Left renal cortex interstitium (tissue), 4 donors: Measurements from ENCODE around the gene PGF. TPM values are rescaled to one million over a fixed set of nuclear protein-coding genes. Genes with fewer than 3 reads are reported as not detected.

Experiments used
- DNase-seq, 4 donors: peaks; one replicate each; pipeline ENCODE4 v3.0.0-alpha.2; 2013; ENCODE audit warnings: low read depth in 4 of 4, low spot score in 2 of 4, missing footprints in 1 of 4
- polyA plus RNA-seq, 4 donors: library from polyadenylated mRNA; unstranded; fragments of 120-200 nt; gene quantifications; one replicate each; pipeline ENCODE4 v1.2.1, GENCODE V29; 2013; ENCODE audit not compliant: insufficient read length in 4 of 4

The PGF gene
- polyA plus RNA-seq, 4 donors: 7.0 to 10.7 (median 9.9) TPM

DNA sequence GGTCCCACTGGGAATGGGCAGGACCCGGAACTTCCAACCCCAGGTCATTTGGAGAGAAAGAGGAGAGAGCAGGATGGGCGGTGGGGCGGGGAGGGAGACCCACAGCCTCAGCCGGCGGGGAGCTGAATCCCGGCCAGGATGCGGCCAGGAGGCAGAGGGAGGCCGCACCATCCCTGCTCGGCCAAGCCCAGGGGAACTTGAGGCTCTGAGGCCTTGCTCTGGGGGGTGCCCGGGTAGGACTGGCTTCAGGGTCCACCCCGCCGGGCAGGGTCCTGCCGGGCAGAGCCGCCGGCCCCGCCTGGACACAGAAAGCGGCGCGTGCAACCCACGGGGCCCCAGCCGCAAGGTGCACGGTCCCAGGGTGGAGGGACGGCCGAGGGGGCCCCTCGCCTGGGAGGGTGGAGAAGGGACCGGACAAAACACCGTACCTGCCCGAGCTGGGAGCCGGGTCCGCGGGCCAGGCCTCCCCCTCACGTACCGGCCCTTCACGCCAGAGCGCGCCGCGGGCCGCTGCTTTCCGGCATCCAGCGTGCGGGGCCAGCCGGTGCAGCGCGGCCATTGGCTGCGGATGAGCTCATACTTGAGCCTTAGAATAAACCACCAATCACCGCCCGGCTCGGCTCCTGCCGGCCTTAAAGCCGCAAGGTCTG is 32.5 kb downstream of the PGF start, which contains the start of gene RPS6KL1:
RPS6KL1 (minus strand) TSS at position 509 of the 650 bp plus-strand sequence. CDS start 1,719 bp downstream, outside the sequence.
- DNase-seq: peak in 2 of 4 donors; percentile 44 to 70

DNA sequence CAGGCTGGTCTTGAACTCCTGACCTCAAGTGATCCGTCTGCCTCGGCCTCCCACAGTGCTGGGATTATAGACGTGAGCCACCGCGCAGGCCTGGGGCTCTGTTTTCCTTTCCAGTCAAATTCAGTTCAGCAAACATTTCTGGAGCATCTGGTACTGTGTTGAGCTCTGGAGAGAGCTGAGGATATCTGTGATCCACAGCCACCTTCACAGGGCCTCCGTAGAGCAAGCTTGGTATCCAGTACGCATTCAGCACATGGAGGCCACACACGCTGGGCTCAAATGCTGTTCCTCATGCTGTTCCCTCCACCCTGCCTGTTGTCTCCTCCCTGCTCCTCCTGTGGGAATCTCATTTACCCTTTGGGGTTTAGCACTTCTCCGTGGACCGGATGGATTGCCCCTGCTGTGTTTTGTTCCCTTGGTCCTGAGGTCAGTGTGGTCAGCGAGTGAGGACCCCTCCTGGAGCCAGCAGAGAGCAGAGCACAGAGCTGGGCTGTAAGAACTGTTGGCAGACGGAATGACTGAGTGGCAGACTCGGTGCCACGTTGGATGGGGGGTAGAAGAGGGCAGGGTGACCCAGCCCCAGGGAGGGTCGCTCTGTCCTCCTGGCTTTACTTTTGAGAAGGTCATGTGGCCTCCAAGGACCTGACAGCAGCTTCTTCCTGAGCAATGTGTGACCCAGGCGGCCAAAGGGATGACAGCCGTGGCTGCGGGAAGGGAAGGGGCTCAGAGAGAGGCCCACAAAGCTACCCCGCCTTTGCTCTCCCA is 33.2 kb downstream of the PGF start:
- DNase-seq: no peak

DNA sequence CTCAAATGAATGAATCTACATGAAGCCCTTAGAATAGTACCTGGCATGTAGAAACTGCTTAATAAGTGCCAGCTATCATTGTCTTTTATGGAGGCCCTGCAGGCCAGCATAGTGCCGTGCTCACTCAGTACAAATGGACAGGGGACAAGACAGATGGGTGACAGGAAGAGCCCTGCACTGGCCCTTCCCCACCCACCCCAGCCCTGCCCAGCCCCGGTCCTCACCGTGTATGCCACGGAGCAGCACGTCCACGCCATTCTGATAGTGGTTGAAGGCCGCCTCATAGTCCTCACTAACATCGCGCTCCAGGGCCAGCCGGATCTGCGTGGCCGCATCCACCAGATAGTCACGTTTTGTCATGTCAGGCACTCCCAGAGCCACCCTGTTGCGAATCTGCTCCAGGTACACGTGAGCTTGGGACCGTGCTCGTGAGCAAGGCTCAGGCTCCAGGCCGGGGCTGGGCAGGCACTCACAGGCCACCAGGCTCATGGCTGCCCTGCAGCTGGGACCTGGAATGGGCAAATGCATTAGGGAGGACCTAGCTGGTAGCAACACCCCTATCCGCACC is 34.3 kb downstream of the PGF start:
- no peak for DNase-seq

DNA sequence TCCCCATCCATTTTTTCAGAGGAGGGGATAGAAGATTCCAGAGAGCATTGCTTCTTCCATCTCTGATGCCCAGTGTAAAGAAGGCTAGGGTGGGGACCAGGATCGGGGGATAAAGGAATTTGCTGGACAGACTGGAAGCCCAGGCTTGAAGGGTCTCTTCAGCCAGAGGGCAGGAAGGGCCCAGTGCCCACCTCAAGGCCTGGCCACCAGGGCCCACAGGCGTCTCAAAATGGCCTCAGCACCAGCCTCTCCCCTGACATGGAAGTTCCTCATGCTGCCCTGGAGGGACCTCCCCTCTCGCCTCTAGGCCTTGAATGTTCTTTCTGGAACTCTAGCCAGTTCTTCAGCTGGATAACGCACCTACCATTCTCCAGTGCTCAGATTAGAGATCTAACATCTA is 35.1 kb downstream of the PGF start:
- DNase-seq: no peak

DNA sequence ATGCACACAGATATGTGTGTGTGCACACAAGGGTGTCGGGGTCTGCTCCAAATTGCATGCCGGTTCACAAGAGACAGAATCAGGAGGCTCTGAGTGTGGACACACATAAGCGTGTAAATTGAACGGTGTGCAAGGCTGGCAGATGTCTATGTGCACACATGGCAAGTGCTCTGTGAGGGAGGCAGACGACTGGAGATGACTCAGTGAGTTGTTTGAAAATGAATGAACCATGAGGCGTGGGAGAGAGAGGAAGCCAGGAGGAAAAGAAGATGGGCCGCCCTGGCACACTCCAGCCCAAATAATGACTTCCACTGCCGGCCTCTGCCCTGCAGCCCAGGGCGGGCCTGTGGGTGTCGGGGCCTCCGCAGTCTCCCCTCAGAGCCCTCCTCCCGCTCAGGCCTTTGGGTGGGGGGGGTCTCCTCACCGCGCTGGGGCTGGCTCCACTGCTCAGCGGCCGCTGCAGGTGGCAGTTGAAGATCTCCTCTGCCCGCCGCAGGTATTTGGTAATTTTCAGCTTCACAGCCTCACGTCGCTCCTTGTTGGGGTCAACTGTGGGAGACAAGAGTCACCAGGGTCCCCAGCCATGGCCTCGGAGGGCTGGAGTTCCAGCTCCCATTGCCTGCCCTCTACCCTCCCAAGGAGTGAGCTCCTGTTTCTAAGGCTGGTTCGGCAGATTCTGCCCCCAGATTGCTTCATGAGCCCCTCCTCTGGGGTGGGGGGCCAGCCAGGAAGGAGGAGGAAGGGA is 35.8 kb downstream of the PGF start:
- DNase-seq: no peak

DNA sequence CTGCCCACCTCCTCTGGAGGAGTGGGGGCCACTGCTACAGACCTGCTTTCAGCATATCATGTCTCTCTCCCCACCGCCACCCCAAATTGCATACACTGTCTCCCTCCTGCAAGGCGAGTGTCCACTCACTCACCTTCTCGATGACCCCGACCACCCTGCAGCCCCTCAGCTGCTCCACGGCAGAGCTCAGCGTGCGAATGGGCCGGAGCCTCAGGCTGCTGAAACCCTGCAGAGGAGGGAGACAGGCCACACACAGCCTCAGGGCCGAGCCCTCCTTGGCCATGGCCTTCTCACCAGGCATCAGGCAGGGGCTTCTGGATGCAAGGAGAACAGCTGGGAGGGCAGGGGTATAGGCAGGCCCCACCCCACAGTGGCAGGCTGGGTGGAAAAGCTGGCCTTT is 37.0 kb downstream of the PGF start:
- DNase-seq: no peak

DNA sequence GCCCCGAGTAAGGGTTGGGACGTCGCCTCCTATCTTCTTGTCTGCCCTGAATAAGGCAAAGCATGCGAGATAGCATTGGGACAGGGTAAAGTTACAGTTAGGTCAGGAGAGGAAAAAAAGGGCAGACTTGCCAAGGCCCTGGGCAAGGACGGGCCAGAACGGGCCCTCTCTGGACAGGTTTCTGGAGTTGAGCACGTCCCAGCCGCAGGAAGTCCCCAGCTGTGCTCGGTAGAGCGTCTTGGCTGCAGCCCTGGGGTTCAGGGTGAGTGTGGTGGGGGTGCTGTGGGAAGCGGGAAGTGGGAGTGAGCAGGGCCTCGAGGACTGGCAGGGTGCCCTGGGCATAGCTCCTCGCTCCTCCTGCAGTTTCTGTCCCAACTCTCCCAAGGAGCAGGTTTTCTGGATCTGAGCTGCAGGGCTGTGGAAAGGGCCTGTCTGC is 37.7 kb downstream of the PGF start:
- DNase-seq: no peak

DNA sequence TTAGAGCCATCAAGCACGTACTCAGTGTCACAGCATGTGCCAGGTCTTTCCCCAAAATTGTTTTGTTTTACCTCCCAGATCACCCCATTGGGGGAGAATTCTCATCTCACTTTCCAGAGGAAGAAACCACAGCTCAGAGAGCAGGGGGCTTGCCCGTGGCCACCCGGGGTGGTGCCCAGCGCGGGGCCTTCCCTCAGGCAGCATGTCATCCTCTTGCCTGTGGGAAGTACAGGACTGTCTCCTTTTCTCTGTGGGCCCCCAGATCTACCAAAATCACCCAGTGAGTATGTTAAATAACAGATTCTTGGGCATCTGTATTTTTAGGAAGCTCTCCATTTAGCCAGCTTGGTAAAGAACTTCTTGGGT is 38.2 kb downstream of the PGF start:
- DNase-seq: no peak

DNA sequence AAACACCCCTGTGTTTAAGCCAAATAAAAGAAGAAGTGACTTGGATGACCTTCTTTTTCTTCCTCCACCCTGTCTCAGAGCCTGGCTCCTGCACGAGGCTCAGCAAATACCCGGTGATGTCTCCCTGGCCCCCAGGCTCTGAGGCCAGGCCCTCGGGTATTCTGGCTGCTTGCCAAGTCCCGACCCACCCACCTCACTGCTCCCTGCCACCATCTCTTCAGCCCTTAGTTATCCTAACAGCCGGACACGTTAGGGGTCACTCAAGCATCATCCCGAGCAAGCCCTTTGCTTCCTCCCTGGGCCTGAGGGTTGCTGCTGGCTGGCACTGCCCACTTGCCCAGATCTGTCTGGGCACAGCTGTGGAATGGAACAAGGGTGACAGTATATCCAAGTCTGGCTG is 39.6 kb downstream of the PGF start:
- no peak for DNase-seq

DNA sequence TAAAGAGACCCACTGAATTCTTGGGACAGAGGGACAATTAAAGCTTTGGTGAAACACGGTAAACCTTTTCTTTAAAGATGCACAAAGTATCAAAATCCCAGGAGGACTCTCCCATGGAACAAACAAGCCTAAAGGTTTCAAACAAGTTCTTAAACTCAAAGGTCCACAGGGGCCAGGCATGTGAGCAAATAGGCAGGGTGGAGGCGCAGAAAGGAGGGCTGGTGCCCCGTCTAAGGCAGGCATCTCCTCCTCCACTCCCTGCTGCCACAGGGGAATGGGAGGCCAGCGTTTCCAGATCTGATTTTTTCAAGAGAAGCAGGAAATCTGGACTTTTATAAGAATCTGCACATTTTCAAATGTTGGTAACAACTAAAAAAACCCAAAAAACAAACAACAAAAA is 40.0 kb downstream of the PGF start:
- no peak for DNase-seq

DNA sequence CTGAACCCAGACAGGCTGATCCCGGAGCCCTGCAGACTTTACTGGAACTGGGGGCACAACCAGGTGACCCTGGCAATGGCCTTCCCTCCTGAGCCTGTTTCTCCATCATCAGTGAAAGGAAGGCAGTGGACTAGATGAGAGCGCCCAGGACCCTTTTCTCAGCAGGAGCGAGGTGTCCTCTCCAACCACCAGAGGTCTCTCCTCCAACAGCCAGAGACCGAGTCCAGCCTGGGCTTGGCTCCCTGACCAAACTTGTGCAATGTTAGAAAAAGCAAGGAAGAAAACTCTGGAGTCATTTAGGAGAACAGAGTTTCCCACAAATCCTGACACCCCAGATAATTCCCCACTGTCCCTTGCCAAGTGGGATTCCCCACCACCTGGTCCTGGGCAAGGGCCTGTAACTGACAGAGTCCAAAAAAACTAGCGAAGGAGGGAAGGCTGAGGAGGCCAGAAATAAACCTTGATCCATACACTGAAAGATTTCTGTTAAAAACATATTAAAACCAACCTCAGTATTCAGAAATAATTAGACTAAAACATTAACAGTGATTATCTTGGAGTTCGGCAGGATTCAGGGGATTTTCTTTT is 41.3 kb downstream of the PGF start:
- DNase-seq: peak in 1 of 4 donors; percentile 56

DNA sequence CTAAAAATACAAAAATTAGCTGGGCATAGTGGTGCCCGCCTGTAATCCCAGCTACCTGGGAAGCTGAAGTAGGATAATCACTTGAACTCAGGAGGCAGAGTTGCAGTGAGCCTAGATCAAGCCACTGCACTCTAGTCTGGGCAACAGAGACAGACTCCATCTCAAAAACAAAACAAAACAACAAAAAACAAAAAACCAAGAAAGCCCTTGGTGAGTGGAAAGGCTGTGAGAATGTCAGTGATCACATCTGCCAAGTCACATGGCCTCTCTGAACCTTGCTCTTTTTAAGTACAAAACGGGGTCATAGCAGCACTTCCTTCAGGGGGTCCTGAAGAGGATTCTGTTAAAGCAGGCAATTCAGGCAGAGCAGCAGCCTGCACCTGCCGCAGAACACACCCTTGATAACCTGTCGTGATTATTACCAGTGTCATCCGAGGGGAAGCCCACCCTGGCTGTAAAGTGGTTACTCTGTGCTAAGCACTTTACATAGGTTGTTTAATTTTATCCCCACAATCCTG is 41.9 kb downstream of the PGF start:
- DNase-seq: no peak

DNA sequence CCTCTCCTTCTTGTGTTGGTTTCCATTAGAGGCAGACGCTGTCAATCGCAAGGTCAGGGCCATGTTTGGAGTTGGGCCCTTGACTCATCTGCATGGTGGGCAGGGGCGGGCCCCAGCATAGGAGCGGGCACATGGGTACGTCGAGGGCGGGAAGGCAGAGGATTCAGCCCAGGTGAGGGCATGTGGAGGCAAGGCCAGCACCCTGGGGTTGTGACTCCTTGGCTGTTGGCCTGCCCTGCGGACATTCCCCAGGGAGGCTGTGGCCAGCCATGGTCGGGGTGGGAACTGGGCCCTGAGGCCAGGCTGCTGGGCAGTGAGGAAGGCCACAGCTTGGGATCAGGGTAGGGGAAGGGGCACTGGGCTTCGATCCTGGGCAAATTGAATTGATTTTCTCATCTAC is 42.6 kb downstream of the PGF start:
- no peak for DNase-seq

DNA sequence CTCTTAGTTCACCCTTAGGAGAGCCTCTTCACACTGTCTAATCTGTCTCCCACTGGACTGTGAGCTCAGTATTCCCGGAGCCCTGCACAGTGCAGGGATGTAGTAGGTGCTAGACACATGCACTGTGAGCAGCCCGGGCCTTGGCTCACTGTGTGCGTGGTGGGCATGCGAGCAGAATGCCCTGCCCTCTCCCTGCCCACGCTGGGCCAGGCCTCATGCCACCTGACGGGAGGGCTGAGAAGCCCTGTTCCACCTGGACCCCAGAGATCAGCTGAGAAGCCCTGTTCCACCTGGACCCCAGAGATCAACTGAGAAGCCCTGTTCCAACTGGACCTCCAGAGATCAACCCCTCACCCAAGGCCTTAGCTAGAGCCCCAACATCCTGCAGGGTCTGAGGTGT is 43.3 kb downstream of the PGF start:
- no peak for DNase-seq

DNA sequence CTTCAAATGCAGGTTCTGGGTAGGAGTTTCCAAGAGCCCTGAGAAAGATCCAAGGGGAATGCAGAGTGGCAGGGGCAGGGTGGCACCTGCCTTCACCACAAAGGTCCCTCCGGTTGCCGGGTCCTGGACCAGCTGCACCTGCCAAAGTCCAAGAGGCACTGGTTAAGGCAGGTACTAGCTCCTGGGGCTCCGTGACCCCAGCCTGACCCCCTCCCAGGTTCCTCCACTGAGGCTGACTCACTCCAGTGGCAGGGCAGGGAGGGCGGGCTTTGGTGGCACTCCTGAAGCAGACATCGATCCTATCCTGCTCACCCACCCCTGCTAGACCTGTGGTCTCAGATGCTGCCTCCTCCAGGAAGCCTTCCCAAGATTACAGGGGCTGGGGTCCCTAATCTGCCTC is 43.7 kb downstream of the PGF start:
- DNase-seq: no peak

DNA sequence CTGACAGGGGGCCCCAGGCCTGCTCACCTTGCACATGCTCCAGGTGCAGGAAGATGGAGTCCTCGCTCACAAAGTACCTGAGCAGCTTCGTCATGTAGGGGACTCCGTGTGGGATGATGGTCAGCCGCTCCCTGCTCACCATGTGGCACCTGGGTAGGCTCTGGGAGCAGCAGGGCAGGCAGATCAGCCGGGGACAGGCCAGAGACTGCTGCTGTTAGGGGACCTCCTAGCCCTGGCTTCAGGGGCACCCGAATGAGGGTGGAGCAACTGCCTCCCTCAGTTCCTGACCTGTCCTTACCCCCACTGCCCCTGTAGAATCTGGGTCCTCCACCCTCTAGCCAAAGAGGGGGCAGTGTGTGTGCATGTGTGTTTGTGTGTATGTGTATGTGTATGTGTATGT is 44.2 kb downstream of the PGF start:
- DNase-seq: no peak

DNA sequence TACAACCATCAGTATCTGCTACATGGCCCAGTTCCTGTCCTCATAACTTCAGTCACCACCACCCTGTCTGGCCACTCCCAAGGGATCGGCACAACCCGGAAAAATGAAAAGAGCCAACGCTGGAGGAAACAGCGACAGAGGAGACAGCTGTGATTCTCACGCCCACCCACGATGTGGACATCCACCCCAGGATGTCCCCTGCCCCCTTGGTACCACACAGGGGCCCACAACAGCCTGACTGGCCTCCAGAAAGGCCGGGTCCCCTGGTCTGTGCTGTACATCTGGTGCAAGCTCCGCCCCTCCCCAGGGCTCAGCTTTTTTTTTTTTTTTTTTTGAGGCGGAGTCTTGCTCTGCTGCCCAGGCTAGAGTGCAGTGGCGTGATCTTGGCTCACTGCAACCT is 44.8 kb downstream of the PGF start:
- no peak for DNase-seq

DNA sequence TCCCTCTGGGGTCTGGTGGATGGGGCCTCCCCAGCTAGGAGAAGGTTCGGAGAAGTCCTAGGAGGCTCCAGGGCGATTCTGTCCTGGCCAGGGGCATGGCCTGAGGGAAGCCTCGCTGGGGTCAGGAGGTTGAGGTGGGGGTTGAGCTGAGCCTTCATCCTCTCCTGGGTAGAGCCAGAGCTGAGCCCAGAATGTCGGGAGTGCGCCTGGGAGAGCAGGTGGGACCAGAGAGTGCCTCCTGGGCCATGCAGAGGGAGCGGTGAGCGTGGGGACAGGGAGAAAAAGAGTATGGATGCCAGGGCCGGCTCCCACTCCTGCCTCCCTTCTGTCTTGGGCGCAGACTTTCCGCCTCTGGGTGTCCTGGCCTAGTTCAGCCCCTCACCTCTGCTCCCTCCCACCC is 45.5 kb downstream of the PGF start:
- no peak for DNase-seq

DNA sequence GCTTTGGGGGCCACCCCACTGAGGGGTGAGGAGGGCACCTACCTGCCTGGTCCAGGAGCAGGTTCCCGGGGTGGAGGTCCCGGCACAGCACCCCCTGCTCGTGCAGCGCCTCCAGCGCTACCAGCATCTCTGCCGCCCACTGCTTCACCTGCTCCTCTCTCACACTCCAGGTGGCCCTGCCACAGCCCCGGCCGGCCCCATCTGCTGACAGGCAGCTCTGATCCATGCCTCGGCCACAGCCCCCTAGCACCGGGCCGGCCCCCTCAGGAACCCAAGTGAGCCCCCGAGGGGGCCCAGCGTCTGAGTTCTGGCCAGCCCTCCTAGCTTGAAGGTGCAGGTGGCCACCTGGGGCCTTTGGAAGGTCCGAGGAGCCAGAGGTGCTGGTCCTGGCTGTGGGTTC is 45.9 kb downstream of the PGF start:
- no peak for DNase-seq

DNA sequence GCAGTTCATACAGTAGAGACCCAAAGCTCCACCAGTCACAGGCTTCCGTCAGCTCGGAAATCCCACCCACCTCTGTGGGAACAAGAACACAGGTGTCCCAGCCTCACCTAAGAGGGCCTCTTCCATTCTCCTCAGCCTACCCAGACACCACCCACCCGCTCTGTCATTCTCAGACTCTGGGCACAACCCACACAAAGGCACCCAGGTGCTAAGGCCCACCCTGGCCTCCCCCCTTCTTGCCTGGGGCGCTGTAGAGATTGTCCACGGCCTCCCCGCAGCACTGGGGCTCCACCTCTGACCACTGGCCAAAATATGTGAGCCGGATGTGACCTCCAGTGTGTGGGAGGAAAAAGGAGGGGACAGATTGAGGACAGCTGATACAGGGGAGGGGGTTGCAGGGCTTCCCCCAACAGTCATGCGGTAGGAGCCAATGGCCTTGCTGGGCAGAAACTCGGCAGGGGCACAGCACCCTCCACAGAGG is 46.5 kb downstream of the PGF start:
- no peak for DNase-seq

DNA sequence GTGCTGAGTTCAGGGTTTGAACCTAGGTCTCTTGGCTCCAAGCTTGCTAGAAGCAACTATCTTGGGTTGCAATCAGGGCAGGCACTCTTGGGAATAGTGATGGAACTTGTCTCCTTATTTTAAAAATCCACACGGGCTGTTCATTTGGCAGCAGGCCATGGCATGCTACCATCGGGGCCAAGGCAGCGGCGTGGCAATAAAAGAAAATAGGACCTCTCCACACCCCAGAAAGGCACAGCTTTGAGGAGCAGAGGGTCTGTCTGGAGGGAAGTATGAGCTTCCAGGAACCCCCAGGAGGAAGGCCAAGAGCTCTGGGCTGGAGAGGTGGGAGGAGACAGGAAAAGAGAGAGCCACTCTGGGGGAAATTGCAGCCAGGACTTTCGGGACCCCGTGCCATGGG is 47.7 kb downstream of the PGF start:
- no peak for DNase-seq
